Neutrophil (primary cell): ENCODE measurements around the gene DUSP9.

Source experiments
- H3K27ac ChIP-seq: fragments of 200-600 bp; sonication (generic); 2 replicates; pipeline ENCODE4 v1.5.1; 2016; ENCODE audit warnings: mild to moderate bottlenecking, moderate library complexity
- H3K27me3 ChIP-seq: fragments of 200-600 bp; sonication (generic); 2 replicates; pipeline ENCODE4 v1.6.0; 2016; ENCODE audit warnings: mild to moderate bottlenecking
- H3K36me3 ChIP-seq: fragments of 200-600 bp; sonication (generic); 2 replicates; pipeline ENCODE4 v1.5.1; 2017
- H3K4me1 ChIP-seq, 2 experiments: fragments of 200-600 bp in 1 of 2; sonication (generic) in 1 of 2; 1 replicate in 1 of 2; 2 replicates in 1 of 2; pipeline versions ENCODE4 v1.5.1 to v1.6.1; 2013 to 2016; ENCODE audit warnings: low read depth in 1 of 2, low read length in 1 of 2, mild to moderate bottlenecking in 1 of 2, moderate library complexity in 1 of 2; ENCODE audit not compliant: control insufficient read depth in 1 of 2, insufficient read depth in 1 of 2
- H3K4me3 ChIP-seq, 2 experiments: fragments of 200-600 bp in 1 of 2; sonication (generic) in 1 of 2; 1 replicate in 1 of 2; 2 replicates in 1 of 2; pipeline ENCODE4 v1.5.1; 2013 to 2016; ENCODE audit warnings: low read depth in 1 of 2, low read length in 1 of 2, mild to moderate bottlenecking in 1 of 2, moderate library complexity in 1 of 2
- H3K9me3 ChIP-seq: fragments of 200-600 bp; sonication (generic); 2 replicates; pipeline ENCODE4 v1.5.1; 2016
- TF ChIP-seq, protein P1 (sequence below): fragments of 200-600 bp; sonication (generic); IDR thresholded peaks from 2 replicates; pipeline ENCODE4 v1.5.1; 2016; ENCODE audit warnings: antibody characterized with exemption

The DUSP9 gene

DNA sequence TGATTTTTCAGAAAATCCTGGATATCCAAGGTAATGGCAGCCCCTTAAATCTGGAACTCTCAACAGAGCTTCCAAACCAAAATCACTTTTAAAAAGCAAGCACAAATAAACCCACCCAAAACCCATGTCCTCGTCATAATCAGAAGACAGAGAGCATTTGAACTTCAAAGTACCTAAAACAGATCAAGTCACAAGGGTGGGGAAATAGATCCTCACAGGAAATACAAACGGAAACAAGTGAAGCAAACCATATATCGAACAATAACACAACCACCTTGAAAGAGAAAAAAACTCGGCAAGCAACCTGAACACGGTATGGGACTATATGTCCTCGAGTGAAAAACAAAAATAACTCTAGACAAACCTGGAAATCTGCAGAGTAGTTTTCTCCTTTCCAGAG, 32.2 kb upstream of the DUSP9 start:
- Histone ChIP-seq H3K4me3 (no peak overlapping the region), H3K9me3 (no peaks in the 10 kb centered on the region), H3K27me3 (peaks cover 60% of the 10 kb centered on the region), H3K4me1 (peaks cover 0 to 7% of the 10 kb centered on the region in 2 experiments), H3K36me3 (no peaks in the 10 kb centered on the region), H3K27ac (no peak overlapping the region)
- TF ChIP-seq, protein P1, sequence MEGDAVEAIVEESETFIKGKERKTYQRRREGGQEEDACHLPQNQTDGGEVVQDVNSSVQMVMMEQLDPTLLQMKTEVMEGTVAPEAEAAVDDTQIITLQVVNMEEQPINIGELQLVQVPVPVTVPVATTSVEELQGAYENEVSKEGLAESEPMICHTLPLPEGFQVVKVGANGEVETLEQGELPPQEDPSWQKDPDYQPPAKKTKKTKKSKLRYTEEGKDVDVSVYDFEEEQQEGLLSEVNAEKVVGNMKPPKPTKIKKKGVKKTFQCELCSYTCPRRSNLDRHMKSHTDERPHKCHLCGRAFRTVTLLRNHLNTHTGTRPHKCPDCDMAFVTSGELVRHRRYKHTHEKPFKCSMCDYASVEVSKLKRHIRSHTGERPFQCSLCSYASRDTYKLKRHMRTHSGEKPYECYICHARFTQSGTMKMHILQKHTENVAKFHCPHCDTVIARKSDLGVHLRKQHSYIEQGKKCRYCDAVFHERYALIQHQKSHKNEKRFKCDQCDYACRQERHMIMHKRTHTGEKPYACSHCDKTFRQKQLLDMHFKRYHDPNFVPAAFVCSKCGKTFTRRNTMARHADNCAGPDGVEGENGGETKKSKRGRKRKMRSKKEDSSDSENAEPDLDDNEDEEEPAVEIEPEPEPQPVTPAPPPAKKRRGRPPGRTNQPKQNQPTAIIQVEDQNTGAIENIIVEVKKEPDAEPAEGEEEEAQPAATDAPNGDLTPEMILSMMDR, result no peak

DNA sequence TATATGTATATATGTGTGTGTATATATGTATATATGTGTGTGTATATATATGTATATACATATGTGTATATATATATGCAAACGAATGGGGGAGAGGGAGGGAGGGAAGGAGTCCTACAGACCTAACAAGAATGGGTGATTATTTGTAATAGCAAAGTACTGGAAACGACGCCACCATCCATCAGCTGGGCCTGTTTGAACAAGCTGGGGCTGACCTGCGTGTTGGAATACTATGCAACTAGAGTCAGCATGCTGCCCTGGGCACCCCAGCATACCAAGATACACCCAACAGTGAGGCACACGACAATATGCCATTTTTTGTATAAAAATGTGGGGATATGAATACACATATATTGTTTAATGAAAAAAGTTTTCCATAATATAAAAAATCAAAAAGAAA, 26.4 kb upstream of the DUSP9 start:
- H3K4me1 ChIP-seq, result no peaks in the 10 kb centered on the region
- no peak overlapping the region for H3K4me3 ChIP-seq
- H3K27ac ChIP-seq, result no peak overlapping the region
- TF ChIP-seq, protein P1, result no peak
- no peaks in the 10 kb centered on the region for H3K36me3 ChIP-seq
- H3K9me3 ChIP-seq, result no peaks in the 10 kb centered on the region
- H3K27me3 ChIP-seq, result peaks cover 13% of the 10 kb centered on the region

DNA sequence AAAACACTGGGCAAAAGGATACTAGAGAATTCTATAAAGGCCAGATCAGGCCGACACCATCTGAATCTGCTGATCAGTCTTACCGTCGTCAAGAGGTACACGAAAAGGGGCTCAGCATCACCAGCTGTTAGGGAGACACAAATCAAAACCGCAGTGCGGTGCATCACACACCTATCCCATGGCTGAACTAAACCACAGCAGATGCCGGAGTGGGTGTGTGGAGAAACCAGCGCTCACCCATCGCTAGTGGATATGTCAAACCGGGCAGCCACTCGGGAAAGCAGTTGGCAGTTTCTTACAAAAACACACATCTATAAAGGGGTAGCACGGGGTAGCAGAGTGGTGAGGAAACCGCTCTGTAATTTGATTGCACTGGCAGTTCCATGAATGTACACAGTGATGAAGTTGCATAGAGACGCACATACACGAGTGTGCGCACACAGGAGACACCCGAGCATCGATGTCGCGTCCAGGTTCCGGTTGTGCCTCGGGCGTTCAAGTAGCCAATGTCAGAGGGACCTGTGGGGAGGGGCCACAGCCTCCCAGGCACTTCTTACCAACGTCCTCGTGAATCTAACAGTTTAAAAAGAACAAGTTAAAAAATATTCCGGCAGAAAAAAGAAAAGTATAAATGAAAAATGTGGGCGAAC, 24.9 kb upstream of the DUSP9 start:
- H3K4me3 ChIP-seq, result no peak overlapping the region
- H3K9me3 ChIP-seq, result no peaks in the 10 kb centered on the region
- no peaks in the 10 kb centered on the region for H3K4me1 ChIP-seq
- no peaks in the 10 kb centered on the region for H3K36me3 ChIP-seq
- TF ChIP-seq, protein P1, result no peak
- H3K27me3 ChIP-seq, result peaks cover 13% of the 10 kb centered on the region
- H3K27ac ChIP-seq, result no peak overlapping the region

DNA sequence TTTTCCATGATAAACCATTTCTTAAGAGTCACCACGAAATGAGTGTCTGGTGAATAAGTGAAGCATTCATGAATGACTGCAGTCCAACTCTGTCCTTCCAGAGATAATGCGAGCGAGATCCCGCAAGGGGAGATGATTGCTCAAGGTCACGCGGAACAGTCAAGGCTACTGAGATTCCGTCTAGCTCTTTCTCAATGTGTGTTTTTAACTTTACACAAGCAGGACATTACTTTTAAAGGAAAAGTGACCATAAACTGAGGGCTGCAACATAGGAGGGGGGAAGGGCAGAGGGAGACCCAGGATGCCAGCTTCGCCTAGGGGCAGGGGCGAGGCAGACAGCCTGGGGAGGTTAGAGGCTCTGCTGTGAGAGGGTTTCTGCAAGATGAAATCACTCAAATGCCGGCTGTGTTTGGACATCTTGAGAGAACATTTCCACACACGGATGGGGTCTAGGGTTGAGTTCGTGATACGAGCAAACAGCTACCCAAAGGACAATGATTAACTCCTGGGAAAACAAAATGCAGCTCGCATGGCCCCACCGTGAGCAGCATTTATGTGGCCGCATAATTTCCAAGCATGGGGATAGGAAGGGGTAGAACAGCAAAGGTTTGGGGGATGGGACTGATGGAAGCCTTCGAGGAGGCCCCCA, 24.2 kb upstream of the DUSP9 start:
- TF ChIP-seq, protein P1, result no peak

DNA sequence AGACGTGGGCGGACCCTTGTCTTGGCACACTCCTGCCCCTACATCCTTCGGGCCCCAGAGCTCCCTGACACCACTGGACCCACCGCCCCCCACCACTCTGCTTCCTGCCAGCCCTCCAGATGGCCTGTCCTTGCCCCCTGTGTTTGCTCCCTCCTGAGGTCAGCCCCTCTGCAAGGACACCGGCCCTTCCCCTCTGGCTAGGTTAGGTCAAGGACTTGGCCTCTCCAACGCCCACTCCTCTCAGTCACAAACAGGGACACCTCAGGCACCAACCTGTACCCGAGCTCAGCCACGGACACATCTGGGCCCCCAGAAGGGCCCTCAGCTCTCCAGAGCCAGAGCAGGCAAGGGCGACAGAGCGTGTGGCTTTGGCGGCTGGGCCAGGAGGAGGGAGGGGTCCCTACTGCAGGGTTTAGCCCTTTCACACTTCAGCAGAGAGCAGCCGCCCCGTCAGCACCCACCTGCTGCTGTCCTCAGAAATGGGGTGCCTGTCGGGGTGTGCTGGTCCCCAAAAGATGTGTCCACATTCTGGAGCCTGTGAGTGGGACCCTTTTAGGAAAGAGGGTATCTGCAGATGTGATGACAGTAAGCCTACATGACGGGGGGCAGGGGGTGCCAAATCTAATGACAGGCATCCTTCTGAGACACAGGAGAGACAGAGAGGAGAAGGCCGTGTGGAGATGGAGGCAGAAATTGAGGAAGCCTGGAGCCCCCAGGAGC, 23.5 kb upstream of the DUSP9 start:
- H3K27me3 ChIP-seq, result peaks cover 3% of the 10 kb centered on the region
- no peak overlapping the region for H3K27ac ChIP-seq
- H3K4me3 ChIP-seq, result no peak overlapping the region
- H3K36me3 ChIP-seq, result no peaks in the 10 kb centered on the region
- H3K9me3 ChIP-seq, result no peaks in the 10 kb centered on the region
- TF ChIP-seq, protein P1, result no peak
- no peaks in the 10 kb centered on the region for H3K4me1 ChIP-seq

More for the DNA sequence above, 24.2 kb upstream of the DUSP9 start:
- Histone ChIP-seq H3K4me1 (no peaks in the 10 kb centered on the region), H3K9me3 (no peaks in the 10 kb centered on the region), H3K36me3 (no peaks in the 10 kb centered on the region), H3K27ac (no peak overlapping the region), H3K27me3 (peaks cover 10% of the 10 kb centered on the region), H3K4me3 (no peak overlapping the region)
